GM12864 (cell line): ENCODE data around the gene TULP3.

Experiments used
- DNase-seq: peaks from one replicate; pipeline ENCODE4 v3.0.0-alpha.2; 2011; ENCODE audit warnings: low read depth
- H3K4me3 ChIP-seq: 2 replicates; pipeline ENCODE4 v1.5.1; 2011; ENCODE audit warnings: mild to moderate bottlenecking, low read depth, low read length, control low read depth
- CTCF ChIP-seq: IDR thresholded peaks from 2 replicates; pipeline ENCODE4 v1.5.1; 2011; ENCODE audit warnings: low read depth, mild to moderate bottlenecking, moderate library complexity, low read length, control low read depth, inconsistent platforms; ENCODE audit errors: missing control alignments

Gene TULP3

GRCh38 chr12:2892246-2892645 is 1.6 kb downstream of the TULP3 start:
- DNase-seq = no peak
- no peak for TF ChIP-seq CTCF
- no peak overlapping the region for H3K4me3 ChIP-seq

GRCh38 chr12:2893007-2893406 is 2.3 kb downstream of the TULP3 start:
- no peak for TF ChIP-seq CTCF
- H3K4me3 ChIP-seq = no peak overlapping the region
- DNase-seq = no peak

- H3K4me3 ChIP-seq = no peak overlapping the region
- TF ChIP-seq CTCF = no peak
- DNase-seq = no peak
These were observed 4.4 kb downstream of the TULP3 start for GRCh38 chr12:2895051-2895451.

- DNase-seq = no peak
- H3K4me3 ChIP-seq = no peak overlapping the region
- no peak for TF ChIP-seq CTCF
These were observed 4.8 kb downstream of the TULP3 start for GRCh38 chr12:2895511-2895910.

GRCh38 chr12:2897418-2897817 is 6.7 kb downstream of the TULP3 start:
- H3K4me3 ChIP-seq = no peak overlapping the region
- no peak for TF ChIP-seq CTCF
- no peak for DNase-seq

GRCh38 chr12:2900642-2901041 is 10.0 kb downstream of the TULP3 start:
- DNase-seq = no peak
- no peak overlapping the region for H3K4me3 ChIP-seq
- no peak for TF ChIP-seq CTCF

- no peak for DNase-seq
- TF ChIP-seq CTCF = no peak
- no peak overlapping the region for H3K4me3 ChIP-seq
These were observed 11.7 kb downstream of the TULP3 start for GRCh38 chr12:2902272-2902880.
